Measurements from ENCODE around the gene MAP1LC3B.
A peak's percentile ranks its signal among the peaks of the same experiment; 100 is the strongest.

Gene MAP1LC3B

GRCh38 chr16:87351320-87351698 is 40.8 kb upstream of the MAP1LC3B start:
- TF ChIP-seq CTCF (IDR thresholded peaks at IDR 0.05; ENCODE audit: low read depth, low read length, missing control alignments): no peak
- DNase-seq (ENCODE audit: extremely low read depth, low read depth): no peak
- H3K4me3 ChIP-seq (replicated peaks; ENCODE audit: low read depth, low read length): peak overlapping the region; percentile 21

- no peak for TF ChIP-seq CTCF (IDR thresholded peaks at IDR 0.05; ENCODE audit: low read depth, low read length, missing control alignments)
- DNase-seq (ENCODE audit: extremely low read depth, low read depth): no peak
- no peak overlapping the region for H3K4me3 ChIP-seq (replicated peaks; ENCODE audit: low read depth, low read length)
These were observed 39.3 kb upstream of the MAP1LC3B start for GRCh38 chr16:87352818-87353217.

- no peak for DNase-seq (ENCODE audit: extremely low read depth, low read depth)
- no peak overlapping the region for H3K4me3 ChIP-seq (replicated peaks; ENCODE audit: low read depth, low read length)
- no peak for TF ChIP-seq CTCF (IDR thresholded peaks at IDR 0.05; ENCODE audit: low read depth, low read length, missing control alignments)
These were observed 38.5 kb upstream of the MAP1LC3B start for GRCh38 chr16:87353613-87354012.

- TF ChIP-seq CTCF (IDR thresholded peaks at IDR 0.05; ENCODE audit: low read depth, low read length, missing control alignments): no peak
- no peak for DNase-seq (ENCODE audit: extremely low read depth, low read depth)
- H3K4me3 ChIP-seq (replicated peaks; ENCODE audit: low read depth, low read length): no peak overlapping the region
These were observed 35.7 kb upstream of the MAP1LC3B start for GRCh38 chr16:87356491-87356853.

GRCh38 chr16:87358250-87358649 is 33.9 kb upstream of the MAP1LC3B start:
- H3K4me3 ChIP-seq (replicated peaks; ENCODE audit: low read depth, low read length): no peak overlapping the region

GRCh38 chr16:87358696-87359095 is 33.4 kb upstream of the MAP1LC3B start:
- TF ChIP-seq CTCF (IDR thresholded peaks at IDR 0.05; ENCODE audit: low read depth, low read length, missing control alignments): no peak

More at GRCh38 chr16:87358250-87358649, 33.9 kb upstream of the MAP1LC3B start:
- DNase-seq (ENCODE audit: extremely low read depth, low read depth): no peak
- TF ChIP-seq CTCF (IDR thresholded peaks at IDR 0.05; ENCODE audit: low read depth, low read length, missing control alignments): no peak

GRCh38 chr16:87359121-87359520 is 33.0 kb upstream of the MAP1LC3B start:
- no peak for TF ChIP-seq CTCF (IDR thresholded peaks at IDR 0.05; ENCODE audit: low read depth, low read length, missing control alignments)
- DNase-seq (ENCODE audit: extremely low read depth, low read depth): no peak

More at GRCh38 chr16:87358696-87359095, 33.4 kb upstream of the MAP1LC3B start:
- no peak overlapping the region for H3K4me3 ChIP-seq (replicated peaks; ENCODE audit: low read depth, low read length)
- no peak for DNase-seq (ENCODE audit: extremely low read depth, low read depth)

More at GRCh38 chr16:87359121-87359520, 33.0 kb upstream of the MAP1LC3B start:
- H3K4me3 ChIP-seq (replicated peaks; ENCODE audit: low read depth, low read length): no peak overlapping the region
